GM19238 (cell line): Measurements from ENCODE around the gene KLHL14.
"Not testable (repeated sequence)": the region's sequence is repeated elsewhere in the genome, so short reads cannot be mapped to it uniquely, and the experiment has no call there.

ENCODE experiments used
- DNase-seq: peaks from one replicate; pipeline ENCODE4 v3.0.0; 2011; ENCODE audit warnings: low spot score; ENCODE audit not compliant: insufficient read length

The KLHL14 gene

GRCh38 chr18:32637659-32638058, 135.2 kb downstream of the KLHL14 start:
- not testable (repeated sequence) for DNase-seq

- no peak for DNase-seq
Measured at GRCh38 chr18:32637226-32637625, 135.6 kb downstream of the KLHL14 start.

- no peak for DNase-seq
Measured at GRCh38 chr18:32634876-32635431, 137.9 kb downstream of the KLHL14 start.

GRCh38 chr18:32629981-32630700, 142.7 kb downstream of the KLHL14 start:
- DNase-seq, result no peak

GRCh38 chr18:32629292-32629691, 143.5 kb downstream of the KLHL14 start:
- DNase-seq, result no peak

- no peak for DNase-seq
Measured at GRCh38 chr18:32624182-32624723, 148.6 kb downstream of the KLHL14 start.

- no peak for DNase-seq
Measured at GRCh38 chr18:32623563-32623962, 149.3 kb downstream of the KLHL14 start.
